Thyroid gland (tissue), 4 donors: ENCODE results near the gene TRAF3IP1. TPM values are rescaled to one million over a fixed set of nuclear protein-coding genes. Genes with fewer than 3 reads are reported as not detected.
A peak's percentile ranks its signal among the peaks of the same experiment; 100 is the strongest.

Experiments
- DNase-seq, 2 donors: peaks; one replicate each; pipeline ENCODE4 v3.0.0-alpha.2; 2019
- H3K27ac ChIP-seq, 3 donors: fragments of 200-600 bp; sonication (generic); 1 replicate in 2 of 3; 2 replicates in 1 of 3; pipeline ENCODE4 v1.5.1; 2016 to 2019; ENCODE audit warnings: mild to moderate bottlenecking in 1 of 3, moderate library complexity in 1 of 3
- H3K27me3 ChIP-seq: fragments of 200-600 bp; sonication (generic); one replicate; pipeline ENCODE4 v1.5.1; 2019
- H3K36me3 ChIP-seq, 2 donors: fragments of 200-600 bp; sonication (generic); one replicate each; pipeline ENCODE4 v1.5.1; 2016 to 2019
- H3K4me1 ChIP-seq, 2 donors: fragments of 200-600 bp; sonication (generic); one replicate each; pipeline ENCODE4 v1.5.1; 2017 to 2019
- H3K4me3 ChIP-seq, 3 donors: fragments of 200-600 bp; sonication (generic); replicated peaks in 1 of 3; 1 replicate in 2 of 3; 2 replicates in 1 of 3; pipeline ENCODE4 v1.5.1; 2016; ENCODE audit warnings: mild to moderate bottlenecking in 1 of 3
- H3K9me3 ChIP-seq: fragments of 200-600 bp; sonication (generic); one replicate; pipeline ENCODE4 v1.5.1; 2017
- POLR2A ChIP-seq, 2 donors: fragments of 450-650 bp; IDR thresholded peaks; one replicate each; pipeline ENCODE4 v1.6.1; 2017; ENCODE audit warnings: antibody characterized with exemption in 2 of 2, mild to moderate bottlenecking in 2 of 2, moderate library complexity in 1 of 2
- WGBS, 2 donors: methylation state at CpG; one replicate each; pipeline ENCODE4 v1.1.5; 2017; 5-methylcytosine and 5-hydroxymethylcytosine counted together
- intact Hi-C: fragments of 100-400 bp; cut with DNase I; formaldehyde crosslinking; loops from one replicate; pipeline ENCODE4 v1.15.1; 2023
- total RNA-seq, 4 donors: library from RNA; depleted of rRNA; stranded (reverse); fragments of >200 nt; gene quantifications; one replicate each; pipeline ENCODE4 v1.2.3, GENCODE V29; 2016
- TF ChIP-seq, protein P1 (sequence below), 6 experiments: fragments of 200-600 bp in 3 of 6; fragments of 450-650 bp in 3 of 6; sonication (generic) in 3 of 6; IDR thresholded peaks; one replicate each; pipeline ENCODE4 v1.5.1; 2016 to 2019; ENCODE audit warnings: antibody characterized with exemption in 6 of 6, mild to moderate bottlenecking in 2 of 6, inconsistent platforms in 1 of 6, moderate library complexity in 1 of 6

TRAF3IP1 gene
- total RNA-seq, 4 donors from 2014 or later, result 19.5 to 24.7 (median 22.2) TPM

DNA sequence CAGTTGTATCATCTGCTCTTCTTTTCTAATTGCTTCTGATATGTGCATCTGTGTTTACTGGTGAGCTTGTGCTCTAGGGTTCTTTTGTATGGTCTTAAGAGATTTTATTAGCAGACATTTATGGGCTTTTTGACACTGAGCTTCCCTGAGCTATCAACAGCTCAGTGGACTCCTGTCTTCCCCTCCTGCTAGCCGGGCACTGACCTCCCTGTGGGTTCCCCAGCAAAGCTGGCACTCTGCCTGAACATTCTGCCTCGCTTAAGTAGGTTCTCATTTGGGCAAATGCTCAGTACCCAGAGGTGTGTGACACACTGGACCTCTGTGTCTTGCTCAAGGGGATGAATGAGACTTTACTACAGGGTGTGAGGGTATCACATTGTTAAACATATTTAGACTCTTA, 15.8 kb downstream of the TRAF3IP1 start:
- Histone ChIP-seq H3K27ac (peak overlapping the region; percentile 77 to 88 (median 87)), H3K27me3 (no peaks in the 10 kb centered on the region), H3K9me3 (no peaks in the 10 kb centered on the region), H3K4me1 (peaks cover 28 to 32% of the 10 kb centered on the region in 2 donors), H3K36me3 (no peaks in the 10 kb centered on the region), H3K4me3 (no peak overlapping the region)
- WGBS, 2 donors, result 36% methylated on average over 2 of the region's 2 CpGs
- TF ChIP-seq, protein P1, sequence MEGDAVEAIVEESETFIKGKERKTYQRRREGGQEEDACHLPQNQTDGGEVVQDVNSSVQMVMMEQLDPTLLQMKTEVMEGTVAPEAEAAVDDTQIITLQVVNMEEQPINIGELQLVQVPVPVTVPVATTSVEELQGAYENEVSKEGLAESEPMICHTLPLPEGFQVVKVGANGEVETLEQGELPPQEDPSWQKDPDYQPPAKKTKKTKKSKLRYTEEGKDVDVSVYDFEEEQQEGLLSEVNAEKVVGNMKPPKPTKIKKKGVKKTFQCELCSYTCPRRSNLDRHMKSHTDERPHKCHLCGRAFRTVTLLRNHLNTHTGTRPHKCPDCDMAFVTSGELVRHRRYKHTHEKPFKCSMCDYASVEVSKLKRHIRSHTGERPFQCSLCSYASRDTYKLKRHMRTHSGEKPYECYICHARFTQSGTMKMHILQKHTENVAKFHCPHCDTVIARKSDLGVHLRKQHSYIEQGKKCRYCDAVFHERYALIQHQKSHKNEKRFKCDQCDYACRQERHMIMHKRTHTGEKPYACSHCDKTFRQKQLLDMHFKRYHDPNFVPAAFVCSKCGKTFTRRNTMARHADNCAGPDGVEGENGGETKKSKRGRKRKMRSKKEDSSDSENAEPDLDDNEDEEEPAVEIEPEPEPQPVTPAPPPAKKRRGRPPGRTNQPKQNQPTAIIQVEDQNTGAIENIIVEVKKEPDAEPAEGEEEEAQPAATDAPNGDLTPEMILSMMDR (IDR thresholded peaks at IDR 0.05), result no peak
- no peak for TF ChIP-seq POLR2A (IDR thresholded peaks at IDR 0.05)
- intact Hi-C loops, result no loop called here
- peak; percentile 95 to 96 for DNase-seq

DNA sequence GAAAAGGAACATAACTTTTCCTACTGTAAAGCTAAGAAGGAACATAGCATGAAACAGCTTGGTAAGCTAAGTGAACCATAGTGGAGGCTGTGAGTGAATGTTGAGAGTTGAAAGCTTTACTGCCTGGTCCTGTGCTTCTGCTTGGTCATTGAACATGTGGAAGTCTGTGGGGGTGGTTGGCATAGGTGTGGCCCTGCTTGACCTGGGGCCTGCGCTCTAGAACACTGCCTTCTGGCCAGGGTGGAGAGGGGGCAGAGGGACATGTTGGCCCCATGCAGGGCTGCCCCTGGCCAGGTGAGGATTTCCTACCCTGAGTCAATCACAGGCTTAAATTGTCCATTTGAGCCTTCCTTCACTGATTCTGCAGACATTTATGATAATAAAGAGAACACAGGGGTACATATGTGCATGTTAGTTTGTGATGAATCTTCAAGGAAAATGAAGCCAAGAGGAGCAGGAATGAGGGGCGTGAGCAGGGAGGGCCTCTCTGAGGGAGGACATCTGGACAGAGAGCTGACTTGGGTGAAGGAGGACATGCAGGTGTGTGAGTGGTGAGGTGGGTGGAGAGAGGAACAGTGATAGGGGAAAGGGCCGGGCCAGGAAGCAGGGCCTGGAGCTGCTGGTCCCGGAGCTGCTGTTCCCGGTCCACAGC, 16.6 kb downstream of the TRAF3IP1 start:
- intact Hi-C loops, result no loop called here
- WGBS, 2 donors, result 64 to 66% methylated on average over 5 of the region's 5 CpGs
- Histone ChIP-seq H3K36me3 (no peaks in the 10 kb centered on the region), H3K4me3 (no peak overlapping the region), H3K27me3 (no peaks in the 10 kb centered on the region), H3K4me1 (peaks cover 28 to 32% of the 10 kb centered on the region in 2 donors), H3K9me3 (no peaks in the 10 kb centered on the region), H3K27ac (peak overlapping the region in 1 of 3 donors; percentile 45)
- peak in 1 of 2 donors; percentile 31 for DNase-seq
- TF ChIP-seq, protein P1 (IDR thresholded peaks at IDR 0.05), result no peak
- TF ChIP-seq POLR2A (IDR thresholded peaks at IDR 0.05), result no peak

DNA sequence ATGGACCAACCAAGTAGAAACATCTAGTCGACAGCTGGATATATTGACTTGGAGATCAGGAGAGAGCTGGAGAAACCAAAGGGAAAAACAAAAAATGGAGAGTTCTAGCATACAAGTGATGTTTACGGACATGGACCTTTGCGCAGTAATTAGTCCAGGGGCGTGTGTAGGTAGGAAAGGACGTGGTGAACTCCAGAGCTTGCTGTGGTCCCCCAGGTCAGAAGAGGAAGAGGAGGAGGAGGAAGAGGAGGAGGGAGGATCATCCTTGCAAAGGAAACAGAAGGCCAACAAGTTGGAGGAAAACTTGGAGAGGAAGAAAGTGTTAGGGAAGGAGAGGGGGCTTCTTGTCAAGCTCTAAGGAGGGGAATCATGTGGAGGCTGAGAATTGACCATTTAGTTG, 17.5 kb downstream of the TRAF3IP1 start:
- peaks cover 28 to 32% of the 10 kb centered on the region in 2 donors for H3K4me1 ChIP-seq
- intact Hi-C loops, result no loop called here
- 91 to 95% methylated on average over 5 of the region's 5 CpGs for WGBS, 2 donors
- TF ChIP-seq, protein P1 (IDR thresholded peaks at IDR 0.05), result no peak
- no peak for TF ChIP-seq POLR2A (IDR thresholded peaks at IDR 0.05)
- peak overlapping the region in 1 of 3 donors; percentile 45 for H3K27ac ChIP-seq
- H3K36me3 ChIP-seq, result no peaks in the 10 kb centered on the region
- no peak for DNase-seq
- H3K4me3 ChIP-seq, result no peak overlapping the region
- no peaks in the 10 kb centered on the region for H3K27me3 ChIP-seq
- no peaks in the 10 kb centered on the region for H3K9me3 ChIP-seq

DNA sequence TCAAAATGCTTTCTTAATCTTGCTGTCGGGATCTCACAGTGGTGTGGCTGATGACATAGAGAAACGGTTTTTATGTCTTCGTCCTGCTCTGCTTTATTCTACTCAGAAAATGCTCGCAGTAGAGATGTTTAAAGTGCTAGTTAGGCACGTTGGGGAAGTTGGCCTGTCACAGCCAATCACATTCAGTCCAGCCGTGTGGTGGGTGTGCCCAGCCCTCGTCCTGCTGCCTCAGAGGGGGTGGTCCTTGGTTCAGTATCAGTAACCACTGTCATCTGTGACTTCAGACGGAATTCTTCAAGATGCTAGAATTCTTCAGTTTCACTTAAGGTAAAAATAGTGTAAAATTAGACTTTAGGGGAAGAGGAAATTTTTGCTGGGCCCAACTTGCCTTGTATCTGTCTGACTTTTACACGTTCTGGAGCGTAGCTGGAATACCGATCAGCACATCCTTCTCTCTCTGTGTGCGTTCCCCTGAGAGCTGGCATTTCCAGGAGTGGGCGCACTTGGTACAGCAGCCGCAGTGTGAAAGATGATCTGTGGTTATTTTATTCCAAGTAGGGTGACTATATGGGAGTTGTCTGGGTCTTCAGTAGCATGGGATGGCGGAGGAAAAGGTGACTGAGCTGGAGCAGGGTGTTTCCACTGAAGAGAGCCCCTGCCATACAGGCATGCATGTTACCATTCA, 18.5 kb downstream of the TRAF3IP1 start:
- Histone ChIP-seq H3K27me3 (no peaks in the 10 kb centered on the region), H3K4me1 (peaks cover 28 to 32% of the 10 kb centered on the region in 2 donors), H3K4me3 (no peak overlapping the region), H3K9me3 (no peaks in the 10 kb centered on the region), H3K27ac (no peak overlapping the region), H3K36me3 (no peaks in the 10 kb centered on the region)
- WGBS, 2 donors, result 87 to 90% methylated on average over 15 of the region's 15 CpGs
- DNase-seq, result no peak
- intact Hi-C loops, result no loop called here
- TF ChIP-seq, protein P1 (IDR thresholded peaks at IDR 0.05), result no peak
- no peak for TF ChIP-seq POLR2A (IDR thresholded peaks at IDR 0.05)

DNA sequence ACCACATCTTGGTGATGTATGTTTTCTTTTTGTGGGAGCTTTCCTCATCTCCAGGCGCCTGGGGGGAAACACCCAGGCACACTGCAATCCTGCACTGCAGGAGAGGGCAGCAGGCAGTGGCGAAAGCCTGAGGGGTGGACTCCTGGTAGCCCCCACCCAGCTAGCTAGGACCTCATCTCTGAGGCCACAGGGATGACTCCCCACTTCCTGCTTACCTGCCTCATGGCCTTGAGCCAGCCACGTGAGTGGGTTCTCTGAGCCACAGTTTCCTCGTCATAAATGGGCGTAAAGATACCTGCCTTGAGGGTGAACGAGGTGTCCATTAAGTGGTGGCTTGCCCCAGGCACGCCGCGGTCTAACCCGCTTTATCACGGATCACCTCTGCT, 19.1 kb downstream of the TRAF3IP1 start:
- Histone ChIP-seq H3K27ac (no peak overlapping the region), H3K9me3 (no peaks in the 10 kb centered on the region), H3K27me3 (no peaks in the 10 kb centered on the region), H3K36me3 (no peaks in the 10 kb centered on the region), H3K4me3 (no peak overlapping the region), H3K4me1 (peaks cover 28 to 32% of the 10 kb centered on the region in 2 donors)
- TF ChIP-seq, protein P1 (IDR thresholded peaks at IDR 0.05), result no peak
- no peak for TF ChIP-seq POLR2A (IDR thresholded peaks at IDR 0.05)
- DNase-seq, result no peak
- intact Hi-C loops, result no loop called here
- WGBS, 2 donors, result 87 to 95% methylated on average over 11 of the region's 11 CpGs
